HG03457 (cell line): ENCODE results near the gene INPP5E.

ENCODE experiments used
- ATAC-seq: cut with Tn5 transposase; IDR thresholded peaks from one replicate; pipeline ENCODE4 v1.9.1; 2021; ENCODE audit warnings: moderate number of reproducible peaks; ENCODE audit not compliant: unreplicated experiment

INPP5E gene

DNA sequence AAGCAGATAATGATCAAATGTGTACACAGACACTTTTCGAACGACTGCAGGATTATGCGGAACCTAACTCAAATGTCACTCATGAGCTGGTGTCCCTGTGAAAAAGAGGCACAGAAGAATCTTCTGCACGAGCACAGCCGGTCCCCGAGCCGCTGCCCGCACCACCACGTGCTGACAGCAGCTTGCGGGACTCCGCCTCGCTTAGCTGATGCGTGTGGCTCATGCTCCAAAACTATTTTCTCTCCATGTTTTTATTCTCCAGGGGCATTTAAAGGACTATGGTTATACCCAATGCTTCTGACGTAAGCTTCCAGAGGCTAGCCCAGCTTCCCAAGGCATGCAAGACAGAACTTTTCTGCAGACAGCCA is 33.7 kb upstream of the INPP5E start:
- ATAC-seq, result no peak

DNA sequence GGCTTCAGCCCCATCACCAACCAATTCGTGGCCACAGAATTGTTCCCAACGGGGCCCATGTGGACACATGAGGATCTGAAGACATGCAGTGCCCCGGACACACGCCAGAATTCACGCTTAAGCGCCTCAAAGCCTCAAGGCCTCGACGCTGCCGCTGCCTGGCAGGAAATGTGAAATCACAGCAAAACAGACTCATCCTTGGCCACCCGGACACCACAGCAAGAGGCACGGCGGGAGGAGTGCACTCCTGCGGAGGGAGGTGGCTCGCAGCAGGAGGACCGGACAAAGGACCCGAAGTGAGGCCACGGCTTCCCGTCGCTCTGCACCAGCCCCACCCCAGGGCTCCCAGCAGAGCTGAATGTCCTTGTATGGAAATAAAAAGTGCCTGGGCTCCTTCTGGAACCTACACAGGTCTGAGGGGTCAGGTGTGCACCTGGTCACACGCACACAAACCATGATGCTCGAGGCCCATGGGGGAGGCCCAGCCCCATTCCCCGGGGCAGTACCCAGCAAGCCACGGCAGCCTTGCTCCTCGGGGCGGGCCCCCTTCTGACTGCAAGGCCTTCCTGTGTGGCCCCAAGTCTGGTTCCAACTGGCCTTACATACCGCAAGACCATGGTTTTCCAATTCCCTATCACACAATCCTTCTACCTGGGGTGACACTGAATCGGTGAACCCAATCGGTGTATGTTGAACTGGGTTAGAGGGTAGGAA is 33.2 kb upstream of the INPP5E start:
- ATAC-seq, result no peak

DNA sequence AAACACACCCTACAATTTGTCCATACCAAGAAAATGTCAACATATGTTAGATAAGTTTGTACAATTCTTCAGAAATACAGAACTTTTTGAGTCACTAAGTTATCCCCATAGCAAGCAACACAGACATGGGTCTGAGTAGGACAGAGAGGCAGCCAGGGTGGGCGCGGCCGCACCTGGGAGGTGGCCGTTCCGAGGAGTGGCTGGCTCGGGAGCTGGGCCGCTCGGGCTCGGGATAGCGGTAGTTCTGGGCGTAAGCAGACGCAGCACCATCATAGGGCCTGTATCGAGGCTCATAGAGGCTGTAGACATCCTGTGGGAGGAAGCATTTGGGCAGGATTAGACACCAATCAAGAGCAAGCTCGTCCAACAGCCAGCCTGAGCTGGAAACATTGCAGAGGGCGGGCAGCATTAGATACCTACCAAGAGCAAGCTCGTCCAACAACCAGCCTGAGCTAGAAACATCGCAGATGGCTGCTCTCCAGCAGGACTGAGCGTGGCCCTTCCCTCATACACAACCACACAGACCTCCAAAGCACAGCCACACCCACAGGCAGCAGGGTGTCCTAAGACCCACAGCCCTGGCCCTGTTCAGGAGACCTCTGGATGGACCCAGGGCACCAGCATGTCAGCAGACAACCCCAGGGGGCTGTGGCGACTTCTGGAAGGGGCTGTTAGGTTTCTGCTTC is 32.3 kb upstream of the INPP5E start:
- no peak for ATAC-seq

DNA sequence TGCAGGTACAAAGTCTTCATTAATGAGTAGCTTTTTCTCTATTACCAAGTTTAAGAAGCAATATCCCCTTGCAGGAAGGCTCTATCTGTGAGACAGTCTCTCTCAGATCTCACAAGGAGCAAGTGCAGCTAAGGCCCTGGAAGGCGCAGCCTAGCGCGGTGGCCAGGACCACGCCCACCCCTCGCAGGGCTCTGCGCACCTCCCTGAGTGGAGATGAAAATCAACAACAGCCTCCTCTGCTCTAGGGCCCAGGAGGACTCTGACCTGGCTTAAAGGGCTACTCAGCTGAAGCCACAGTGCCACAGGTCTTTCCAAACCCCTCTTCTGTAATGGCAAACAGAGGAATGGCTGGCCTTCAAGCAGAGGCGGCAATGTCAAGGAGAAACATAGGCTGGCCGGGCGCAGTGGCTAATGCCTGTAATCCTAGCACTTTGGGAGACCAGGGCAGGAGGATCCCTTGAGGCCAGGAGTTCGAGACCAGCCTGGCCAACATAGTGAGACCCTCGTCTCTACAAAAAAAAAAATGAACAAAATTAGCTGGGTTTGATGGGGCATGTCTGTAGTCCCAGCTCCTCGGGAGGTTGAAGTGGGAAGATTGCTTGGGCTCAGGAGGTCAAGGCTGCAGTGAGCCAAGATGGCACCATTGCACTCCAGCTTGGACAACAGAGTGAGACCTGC is 31.3 kb upstream of the INPP5E start:
- ATAC-seq, result no peak

DNA sequence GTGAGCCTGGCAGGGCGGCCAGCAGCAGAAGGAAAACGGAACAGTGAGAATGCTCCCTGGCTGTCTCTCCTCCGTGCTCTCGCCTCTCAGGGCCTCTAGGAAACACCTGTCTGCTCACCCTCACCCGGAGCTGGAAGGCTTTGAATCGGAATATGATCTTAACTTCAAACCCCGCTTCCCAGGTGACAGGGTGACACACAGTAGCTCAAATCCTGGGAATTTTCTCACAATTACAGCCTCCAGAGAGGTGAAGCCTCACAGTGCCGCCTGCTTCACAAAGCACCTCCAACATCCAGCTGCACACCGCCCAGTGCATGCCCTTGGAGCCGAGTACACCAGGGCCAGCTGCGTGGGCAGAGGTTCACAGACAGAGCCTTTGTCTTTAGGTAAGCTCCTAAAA is 30.7 kb upstream of the INPP5E start:
- no peak for ATAC-seq

DNA sequence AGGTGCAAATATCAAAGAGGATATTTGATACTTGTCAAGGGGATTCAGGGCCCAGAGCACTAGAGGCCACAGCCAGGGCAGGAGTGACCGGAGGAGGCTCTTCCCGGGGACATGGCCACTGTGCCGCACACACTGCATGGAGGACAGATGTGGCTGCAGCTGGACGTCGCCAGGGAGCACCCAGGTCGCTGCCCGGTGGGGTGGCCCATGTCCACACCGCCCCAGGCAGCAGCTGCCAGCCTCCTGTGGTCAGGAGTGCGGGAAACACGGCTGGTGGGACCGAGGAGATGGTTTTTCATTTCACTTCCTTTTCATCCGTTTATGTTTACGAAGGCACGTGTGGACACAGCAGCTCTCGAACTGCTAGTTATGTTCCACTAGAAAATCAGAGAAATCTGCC is 28.1 kb upstream of the INPP5E start:
- no peak for ATAC-seq

DNA sequence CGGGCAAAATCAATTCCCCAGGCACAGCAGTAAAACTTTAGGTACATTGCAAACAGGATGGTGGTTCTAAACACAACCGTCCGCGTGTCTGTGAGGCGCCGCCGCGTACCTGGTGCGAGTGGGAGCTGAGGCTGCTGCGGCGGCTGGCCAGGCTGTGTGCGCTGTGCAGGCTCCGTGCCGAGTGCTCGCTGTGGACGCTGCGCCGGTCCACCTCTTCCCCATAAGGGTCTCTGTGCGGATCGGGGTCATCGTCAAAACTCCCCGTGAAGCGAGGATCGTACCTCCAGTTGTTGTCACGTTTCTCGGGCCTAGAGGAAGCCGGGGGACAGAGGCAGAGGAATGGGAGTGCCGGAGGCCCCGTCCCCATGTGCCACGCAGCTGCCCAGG is 26.5 kb upstream of the INPP5E start:
- ATAC-seq, result no peak

DNA sequence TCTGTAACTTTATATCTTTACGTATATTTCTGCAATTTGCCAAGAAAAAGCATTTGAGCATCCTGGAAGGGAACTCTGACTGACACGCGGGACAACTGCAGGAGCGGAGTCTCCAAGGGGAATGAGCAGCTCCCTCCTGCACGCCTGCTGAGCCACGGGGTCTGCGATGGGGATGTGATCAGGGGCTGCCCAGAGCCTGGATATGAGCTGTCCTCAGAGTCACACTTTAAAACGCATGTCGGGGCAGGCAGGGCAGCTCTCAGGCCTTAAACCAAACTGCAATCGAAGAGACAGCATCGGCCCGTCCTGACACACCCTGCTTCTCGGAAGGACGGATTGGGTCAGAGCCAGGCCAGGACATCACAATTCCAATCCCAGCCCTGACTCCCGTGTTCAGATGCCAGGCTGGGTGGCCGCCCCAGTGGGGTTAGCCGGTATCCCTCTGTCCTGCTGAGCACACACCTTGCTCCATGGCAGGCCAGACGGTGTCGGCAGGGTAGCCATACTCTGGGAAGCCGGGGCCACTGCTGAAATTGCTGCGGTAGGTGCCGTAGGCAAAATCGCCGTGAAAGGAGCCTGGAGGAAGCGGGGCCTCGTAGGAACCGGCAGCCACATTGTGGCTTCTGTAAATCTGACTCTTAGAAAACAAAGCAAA is 26.0 kb upstream of the INPP5E start:
- no peak for ATAC-seq

DNA sequence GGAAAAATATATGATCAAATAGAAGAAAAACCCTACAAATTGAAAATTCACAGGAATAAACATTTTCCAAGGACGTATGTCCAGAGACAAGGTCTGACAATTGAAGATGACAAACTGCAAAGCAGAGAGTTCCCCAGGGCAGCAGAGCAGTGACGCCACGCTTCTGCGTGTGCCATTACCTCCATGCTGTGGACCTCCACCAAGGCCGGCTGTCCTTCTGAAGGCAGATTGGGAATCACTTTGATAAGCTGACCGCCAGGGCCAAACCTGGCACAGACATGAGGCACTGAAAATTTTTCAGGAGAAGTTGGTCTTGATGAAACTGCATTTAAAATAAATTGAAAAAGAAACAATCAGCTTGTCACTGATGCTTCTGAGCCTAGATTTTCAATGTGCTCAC is 24.6 kb upstream of the INPP5E start:
- no peak for ATAC-seq

DNA sequence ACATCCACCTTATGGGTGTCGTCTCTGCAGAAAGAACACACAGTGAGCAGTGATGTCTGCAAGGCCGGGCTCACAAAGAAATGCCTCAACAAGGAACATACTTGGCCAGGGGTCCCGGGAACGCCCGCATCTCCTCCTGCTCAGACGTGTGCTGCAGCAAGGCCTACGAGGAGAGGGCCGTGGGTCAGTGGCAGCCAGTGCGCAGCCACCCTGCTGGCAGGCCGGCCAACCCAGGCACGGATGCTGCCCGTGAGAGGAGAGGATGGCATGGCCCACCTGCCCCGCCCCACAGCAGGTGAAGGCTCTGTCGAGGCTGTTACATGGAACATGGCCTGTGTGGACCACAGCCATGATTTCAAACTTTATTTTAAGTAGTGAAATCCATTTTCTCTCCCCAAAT is 23.9 kb upstream of the INPP5E start:
- ATAC-seq, result no peak

DNA sequence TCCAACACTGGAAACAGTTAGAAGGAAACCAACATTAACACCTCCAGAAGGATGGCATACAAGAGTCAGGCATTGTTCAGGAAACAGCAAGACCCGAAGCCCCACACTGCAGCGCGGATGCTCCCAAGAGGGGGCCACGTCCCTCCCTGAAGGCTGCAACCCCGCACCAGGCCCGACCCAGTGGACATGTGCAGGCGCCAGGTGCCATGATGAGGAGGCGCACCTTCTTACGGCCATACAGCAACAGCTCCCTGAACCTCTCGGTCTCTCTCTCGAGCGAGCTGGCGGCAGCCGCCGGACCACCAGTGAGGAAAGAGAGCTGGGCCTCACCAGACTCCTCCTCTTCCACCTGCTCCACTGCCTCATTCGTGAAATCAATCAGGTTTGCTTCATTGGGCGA is 23.0 kb upstream of the INPP5E start:
- no peak for ATAC-seq

DNA sequence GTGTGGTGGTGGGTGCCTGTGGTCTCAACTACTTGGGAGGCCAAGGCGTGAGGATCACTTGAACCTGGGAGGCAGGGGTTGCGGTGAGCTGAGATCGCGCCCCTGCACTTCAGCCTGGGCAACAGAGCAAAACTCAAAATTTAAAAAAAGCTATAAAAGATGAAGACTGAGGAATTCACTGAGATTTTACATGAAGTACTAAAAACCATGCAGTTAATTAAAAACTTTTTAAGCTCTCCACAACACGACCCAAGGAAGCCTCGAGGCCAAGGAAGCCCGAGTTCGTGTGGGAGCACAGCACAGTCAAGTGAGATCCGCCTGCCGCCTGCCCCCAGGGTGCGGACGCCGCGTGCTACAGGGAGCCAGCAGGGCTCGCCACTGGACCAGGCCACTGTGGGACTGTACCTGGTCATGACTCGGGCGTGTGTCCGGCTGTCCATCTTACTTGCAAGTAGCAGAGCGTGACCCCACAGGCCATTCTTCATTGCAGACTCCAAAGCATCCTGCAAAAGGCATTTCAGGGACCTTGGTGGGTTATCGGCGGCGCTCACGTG is 21.2 kb upstream of the INPP5E start:
- ATAC-seq, result no peak

DNA sequence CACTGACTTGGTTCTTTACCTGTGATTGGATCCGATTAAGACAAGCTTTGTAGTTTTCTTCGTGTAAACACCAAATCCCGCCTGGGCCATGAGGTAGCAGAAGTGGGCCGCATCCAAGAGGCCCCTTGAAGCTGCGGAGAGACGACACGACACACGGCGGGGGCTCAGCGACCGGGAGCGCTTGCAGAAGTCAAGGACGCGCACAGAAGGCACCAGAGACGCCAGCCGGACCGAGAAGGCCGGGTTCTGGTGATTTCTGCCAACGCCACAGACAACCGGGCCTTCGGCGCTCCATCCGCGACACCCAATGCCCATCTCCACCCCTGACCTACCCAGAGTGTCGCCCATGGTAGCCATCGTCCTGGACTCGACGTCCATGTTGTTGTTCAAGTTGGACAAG is 19.8 kb upstream of the INPP5E start:
- ATAC-seq, result no peak

DNA sequence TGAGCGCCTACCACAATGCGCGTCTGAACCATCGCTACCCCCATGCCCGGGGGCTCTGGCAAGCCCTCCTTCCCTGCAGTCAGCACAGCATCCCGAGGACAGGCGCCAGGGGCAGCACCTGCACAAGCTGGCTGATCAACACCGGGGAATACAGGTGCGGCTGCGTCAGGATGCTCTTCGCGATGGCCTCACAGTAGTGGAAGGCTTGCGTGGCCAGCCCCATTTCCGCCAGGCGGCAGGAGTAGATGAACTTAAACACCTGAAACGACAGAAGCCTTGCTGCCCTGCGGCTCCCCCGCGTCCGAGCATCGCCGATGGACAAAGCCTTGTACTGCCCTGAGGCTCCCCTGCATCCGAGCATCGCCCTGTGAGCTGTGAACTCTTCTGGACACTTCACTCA is 17.7 kb upstream of the INPP5E start:
- no peak for ATAC-seq

DNA sequence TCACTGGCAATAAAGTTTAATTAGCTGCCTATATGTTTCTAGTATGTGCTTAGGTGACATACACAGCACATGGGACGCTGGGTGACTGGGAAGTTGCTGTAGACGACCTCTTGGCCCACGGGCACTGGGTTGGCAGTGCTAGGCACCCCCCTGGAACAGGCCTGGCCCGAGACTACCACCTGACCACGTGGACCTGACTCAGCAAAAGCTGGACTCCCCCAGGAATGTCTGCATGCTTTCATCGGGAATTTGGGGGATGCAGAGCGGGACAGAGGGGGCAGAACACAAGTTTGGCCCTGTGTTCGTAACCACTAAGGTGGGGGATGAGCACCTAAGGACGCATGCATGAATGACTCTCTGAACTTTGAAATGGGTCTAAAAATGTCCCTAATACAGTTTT is 16.6 kb upstream of the INPP5E start:
- ATAC-seq, result no peak

DNA sequence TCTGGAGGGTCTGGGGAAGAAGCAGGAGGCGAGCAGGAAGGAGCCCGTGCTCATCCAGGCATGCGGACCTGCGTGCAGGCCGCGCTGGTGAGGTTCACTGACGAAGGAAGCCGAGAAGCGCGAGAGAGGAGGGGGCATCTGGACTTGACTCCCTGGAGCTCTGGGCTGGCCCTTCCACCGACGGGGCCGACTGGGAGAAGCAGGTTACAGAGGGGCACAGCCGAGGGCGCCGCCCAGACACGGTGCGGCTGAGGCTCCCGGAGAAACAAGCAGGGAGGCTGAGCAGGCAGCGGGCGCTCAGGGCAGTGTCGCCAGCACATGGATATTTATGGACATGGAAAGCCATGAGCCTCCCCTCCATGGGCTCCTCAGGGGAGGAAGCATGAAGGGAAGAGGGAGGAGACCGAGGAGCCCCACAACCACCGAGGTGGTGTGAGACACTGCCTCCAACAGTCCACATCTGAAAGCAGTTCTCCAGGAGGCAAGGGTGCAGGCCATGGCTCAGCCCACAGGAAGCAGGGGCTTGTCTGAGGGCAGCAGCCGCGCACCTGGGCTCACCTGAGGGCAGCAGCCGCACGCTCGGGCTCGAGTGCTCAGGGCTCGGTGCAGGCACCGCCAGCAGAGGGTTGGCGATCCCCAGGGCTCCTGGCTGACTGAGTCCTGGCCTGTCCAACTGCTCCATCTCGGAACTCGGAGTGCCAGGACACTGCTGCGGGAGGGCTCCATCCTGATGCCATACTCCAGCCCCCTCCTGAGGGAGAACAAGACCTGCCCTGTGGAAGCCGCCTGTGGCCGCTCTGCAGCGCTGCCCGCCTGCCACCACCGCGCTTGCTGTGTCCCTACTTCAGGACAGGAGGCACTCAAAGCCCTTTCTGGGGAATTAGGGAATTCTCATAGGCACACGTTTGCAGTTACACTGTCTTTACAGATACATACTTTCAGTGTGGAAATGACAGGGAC is 15.7 kb upstream of the INPP5E start:
- no peak for ATAC-seq

DNA sequence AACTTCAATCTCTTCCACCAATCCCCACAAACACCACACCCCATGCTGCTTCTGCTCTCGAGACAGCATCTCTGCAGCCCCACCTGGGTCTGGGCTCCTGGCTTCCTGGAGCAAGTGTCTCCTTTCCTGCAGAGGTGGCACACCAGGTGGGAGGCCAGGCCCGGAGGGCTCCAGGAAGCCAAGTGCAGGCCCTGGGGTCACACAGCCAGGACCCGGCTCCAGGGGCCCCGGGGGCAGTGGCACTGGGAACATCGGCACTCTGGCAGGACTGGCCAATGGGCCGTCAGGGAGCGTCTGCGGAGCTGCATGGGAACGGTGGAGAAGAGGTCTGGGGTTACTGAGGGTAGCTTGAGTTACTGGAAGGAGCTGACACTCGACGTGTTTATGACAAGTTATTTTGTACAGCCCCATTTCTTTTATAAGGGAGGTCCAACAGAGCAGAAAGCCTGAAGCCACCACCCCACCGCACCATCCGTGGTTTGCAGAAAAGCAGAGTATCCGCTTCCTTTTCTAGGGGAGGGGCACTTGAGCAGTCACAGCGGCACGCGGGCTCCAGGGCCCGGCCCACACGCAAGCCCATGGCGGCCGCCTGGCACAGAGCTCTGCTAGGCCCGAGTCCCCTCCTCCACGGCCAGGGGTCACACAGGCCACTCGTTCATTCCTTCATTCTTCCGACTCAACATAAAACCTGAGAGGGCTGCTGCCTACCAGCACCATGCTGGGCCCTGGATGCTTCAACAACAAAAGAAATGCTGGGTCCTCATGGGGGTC is 14.6 kb upstream of the INPP5E start:
- no peak for ATAC-seq

DNA sequence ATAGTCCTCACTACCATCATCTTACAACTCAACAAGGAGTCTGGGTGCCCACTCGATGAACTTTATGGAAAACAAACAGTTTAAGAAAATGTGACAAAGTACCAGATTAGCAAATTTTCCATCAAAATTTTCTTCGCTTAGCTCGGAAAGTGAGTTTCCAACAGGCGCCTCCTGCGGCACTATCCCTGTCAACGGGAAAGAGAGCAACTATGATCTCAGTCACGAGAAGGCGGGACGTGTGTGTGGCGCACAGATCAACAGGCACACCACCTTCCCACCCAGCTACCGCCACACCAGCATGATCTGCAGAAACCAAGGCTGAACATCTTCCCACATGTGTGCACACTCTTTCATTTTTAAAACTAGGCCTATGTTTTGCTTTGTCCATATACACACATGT is 13.7 kb upstream of the INPP5E start:
- no peak for ATAC-seq

DNA sequence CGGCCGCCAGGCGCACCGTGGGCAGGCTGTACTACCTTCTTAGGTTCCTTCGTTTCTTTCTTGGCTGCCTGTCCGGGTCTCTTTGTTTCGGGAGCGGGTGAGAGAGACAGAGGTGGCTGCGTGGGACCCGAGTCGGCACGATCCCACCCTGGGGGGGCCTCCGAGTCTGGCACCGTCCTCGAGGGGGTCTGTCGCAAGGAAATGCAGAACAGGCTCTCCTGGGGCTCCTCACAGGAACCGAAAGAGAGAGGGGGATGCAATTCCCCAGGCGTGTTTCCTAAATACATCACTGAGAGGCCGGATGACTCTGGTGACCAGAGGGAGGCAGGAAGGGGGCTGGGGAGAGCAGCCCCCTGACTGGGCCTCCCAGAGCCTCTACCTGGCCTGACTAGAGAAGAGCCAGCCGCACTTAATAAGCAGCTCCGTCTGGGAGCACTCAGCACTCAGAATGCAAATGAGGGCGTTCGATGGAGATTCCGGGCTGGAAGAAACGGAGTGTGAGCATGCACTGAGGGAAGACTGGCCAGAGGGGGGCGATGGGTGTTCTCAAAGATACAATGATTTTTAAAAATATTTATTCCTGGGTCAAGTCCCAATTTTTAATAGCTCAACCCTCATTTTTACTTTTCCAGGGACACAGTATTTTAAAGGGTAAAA is 11.7 kb upstream of the INPP5E start:
- no peak for ATAC-seq
